GM13976 (cell line): Measurements from ENCODE around the gene ABLIM2.

Experiments
- DNase-seq: peaks from one replicate; pipeline ENCODE4 v3.0.0; 2012; ENCODE audit warnings: low spot score
- in situ Hi-C: fragments of 300-500 bp; cut with MboI; formaldehyde crosslinking; loops from one replicate; pipeline ENCODE4 v1.12.0; 2022; ENCODE audit warnings: low sequenced_read_pairs, mixed read lengths, inconsistent platforms; ENCODE audit not compliant: unreplicated experiment
- TF ChIP-seq, protein P1 (sequence below): IDR thresholded peaks from 2 replicates; pipeline ENCODE4 v1.5.1; 2012; ENCODE audit warnings: borderline replicate concordance, mild to moderate bottlenecking; ENCODE audit not compliant: insufficient read depth; ENCODE audit errors: extremely low read depth, missing control alignments, control extremely low read depth

ABLIM2 gene

GRCh38 chr4:8009097-8009496, 149.5 kb downstream of the ABLIM2 start:
- DNase-seq, result no peak
- TF ChIP-seq, protein P1, sequence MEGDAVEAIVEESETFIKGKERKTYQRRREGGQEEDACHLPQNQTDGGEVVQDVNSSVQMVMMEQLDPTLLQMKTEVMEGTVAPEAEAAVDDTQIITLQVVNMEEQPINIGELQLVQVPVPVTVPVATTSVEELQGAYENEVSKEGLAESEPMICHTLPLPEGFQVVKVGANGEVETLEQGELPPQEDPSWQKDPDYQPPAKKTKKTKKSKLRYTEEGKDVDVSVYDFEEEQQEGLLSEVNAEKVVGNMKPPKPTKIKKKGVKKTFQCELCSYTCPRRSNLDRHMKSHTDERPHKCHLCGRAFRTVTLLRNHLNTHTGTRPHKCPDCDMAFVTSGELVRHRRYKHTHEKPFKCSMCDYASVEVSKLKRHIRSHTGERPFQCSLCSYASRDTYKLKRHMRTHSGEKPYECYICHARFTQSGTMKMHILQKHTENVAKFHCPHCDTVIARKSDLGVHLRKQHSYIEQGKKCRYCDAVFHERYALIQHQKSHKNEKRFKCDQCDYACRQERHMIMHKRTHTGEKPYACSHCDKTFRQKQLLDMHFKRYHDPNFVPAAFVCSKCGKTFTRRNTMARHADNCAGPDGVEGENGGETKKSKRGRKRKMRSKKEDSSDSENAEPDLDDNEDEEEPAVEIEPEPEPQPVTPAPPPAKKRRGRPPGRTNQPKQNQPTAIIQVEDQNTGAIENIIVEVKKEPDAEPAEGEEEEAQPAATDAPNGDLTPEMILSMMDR, result no peak

GRCh38 chr4:8008391-8008790, 150.2 kb downstream of the ABLIM2 start:
- in situ Hi-C loops, result no loop called here
- TF ChIP-seq, protein P1, result no peak

More at GRCh38 chr4:8009097-8009496, 149.5 kb downstream of the ABLIM2 start:
- in situ Hi-C loops, result no loop called here

DNA sequence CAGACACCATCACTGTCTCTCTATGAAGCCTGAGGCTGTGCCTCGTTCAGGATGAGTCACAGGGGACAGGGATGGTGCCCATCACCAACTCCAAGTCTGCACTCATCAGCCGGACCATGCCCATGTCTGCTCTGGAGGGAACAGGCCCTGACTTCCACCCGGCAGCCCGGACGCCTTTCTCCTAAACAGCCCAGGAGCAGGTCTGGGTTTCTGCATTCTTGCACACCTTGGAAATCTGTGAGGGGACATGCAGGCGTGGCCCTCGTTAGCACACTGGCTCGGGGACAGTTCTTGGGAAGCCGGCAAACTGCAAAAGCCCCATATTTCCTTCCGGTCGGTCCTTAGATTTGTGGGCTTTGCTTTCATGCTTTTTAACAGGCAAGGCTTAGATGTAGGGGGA, 151.0 kb downstream of the ABLIM2 start:
- TF ChIP-seq, protein P1, result no peak
- in situ Hi-C loops, result no loop called here
- DNase-seq, result no peak

More at GRCh38 chr4:8008391-8008790, 150.2 kb downstream of the ABLIM2 start:
- no peak for DNase-seq

DNA sequence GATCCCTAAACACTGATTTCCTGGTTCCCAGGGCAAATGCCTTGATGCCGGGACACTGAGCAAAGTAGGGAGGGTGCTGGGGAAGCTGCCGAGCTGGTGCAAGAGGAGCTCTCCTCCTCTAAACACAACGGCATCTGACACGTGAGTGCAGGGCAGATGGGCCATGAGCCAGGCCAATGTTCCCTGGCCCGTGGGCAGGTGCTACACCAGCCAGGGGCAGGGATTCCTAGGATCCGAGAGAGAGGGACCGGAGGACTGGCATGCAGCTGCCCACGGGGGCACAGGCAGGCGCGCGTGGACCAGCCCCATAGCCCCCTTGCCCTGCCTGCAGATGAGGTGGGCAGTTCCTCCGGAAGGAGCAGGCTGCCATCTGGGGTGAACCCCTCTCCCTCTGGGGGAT, 152.1 kb downstream of the ABLIM2 start:
- in situ Hi-C loops, result no loop called here
- TF ChIP-seq, protein P1, result no peak
- no peak for DNase-seq

- no peak for DNase-seq
- in situ Hi-C loops, result no loop called here
- TF ChIP-seq, protein P1, result no peak
Observed at GRCh38 chr4:8005814-8006215, 152.8 kb downstream of the ABLIM2 start.

DNA sequence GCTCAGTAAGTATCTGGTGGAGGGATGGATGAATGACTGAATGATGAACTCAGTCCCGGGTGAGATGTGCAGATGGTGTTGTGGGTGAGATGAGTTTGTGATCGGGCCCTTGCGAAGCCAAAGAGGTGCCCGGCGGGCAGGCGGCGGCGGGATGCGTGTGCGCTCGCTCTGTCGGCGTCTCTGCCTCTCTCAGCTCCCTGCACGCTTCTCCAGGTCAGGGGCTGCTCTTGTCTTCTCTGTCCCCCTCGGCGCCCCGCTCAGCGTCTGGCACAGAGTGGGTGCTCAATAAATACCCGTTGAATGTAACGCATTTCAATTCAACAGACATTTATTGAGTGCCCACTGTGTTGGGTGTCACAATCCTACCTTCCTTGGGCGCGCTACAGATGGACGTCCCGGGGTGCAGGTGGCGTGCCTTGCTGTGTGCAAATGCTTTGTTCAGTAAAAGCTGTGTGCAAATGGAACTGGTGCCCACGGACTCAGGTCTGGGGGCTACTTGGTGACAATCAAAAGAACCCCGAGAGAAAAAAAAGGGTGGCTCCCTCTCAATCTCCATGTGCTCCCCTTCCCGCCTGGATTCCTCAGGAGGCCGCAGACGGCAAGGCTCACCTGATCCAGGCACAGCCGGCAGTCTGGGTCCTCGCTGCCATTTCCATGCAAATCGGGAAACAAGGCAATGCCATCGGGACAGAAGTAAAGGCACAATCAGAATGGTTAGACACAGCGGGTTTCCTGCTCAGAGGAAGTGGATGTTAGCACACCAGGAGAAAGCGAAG, 153.4 kb downstream of the ABLIM2 start:
- TF ChIP-seq, protein P1, result no peak
- DNase-seq, result no peak
- in situ Hi-C loops, result no loop called here
